H9 (cell line): ENCODE measurements around the gene SERPINE3. TPM values are rescaled to one million over a fixed set of nuclear protein-coding genes. Genes with fewer than 3 reads are reported as not detected.
A peak's percentile ranks its signal among the peaks of the same experiment; 100 is the strongest.

Source experiments
- DNase-seq: peaks from one replicate; pipeline ENCODE4 v3.0.0-alpha.2; 2017
- H2AFZ ChIP-seq: one replicate; pipeline ENCODE4 v1.6.1; 2013; ENCODE audit warnings: mild to moderate bottlenecking, low read length, control low read depth, moderate library complexity
- H2AK5ac ChIP-seq: 2 replicates; pipeline ENCODE4 v1.6.1; 2013; ENCODE audit warnings: low read length, control low read depth, mixed read lengths; ENCODE audit not compliant: insufficient read length
- H2BK120ac ChIP-seq: one replicate; pipeline ENCODE4 v1.6.1; 2013; ENCODE audit warnings: low read depth, mild to moderate bottlenecking, low read length, control low read depth, inconsistent platforms; ENCODE audit not compliant: poor library complexity, severe bottlenecking
- H2BK12ac ChIP-seq: 2 replicates; pipeline ENCODE4 v1.6.1; 2013; ENCODE audit warnings: low read length, control low read depth, mixed read lengths, low read depth; ENCODE audit not compliant: insufficient read length
- H2BK15ac ChIP-seq: 2 replicates; pipeline ENCODE4 v1.6.1; 2013; ENCODE audit warnings: low read depth, low read length, control low read depth
- H2BK20ac ChIP-seq: one replicate; pipeline ENCODE4 v1.6.1; 2013; ENCODE audit warnings: low read depth, mild to moderate bottlenecking, low read length, control low read depth, inconsistent platforms; ENCODE audit not compliant: poor library complexity, severe bottlenecking
- H2BK5ac ChIP-seq: 2 replicates; pipeline ENCODE4 v1.6.1; 2013; ENCODE audit warnings: low read length, control low read depth, mixed read lengths; ENCODE audit not compliant: insufficient read length
- H3K14ac ChIP-seq: 2 replicates; pipeline ENCODE4 v1.6.1; 2013; ENCODE audit warnings: low read length, control low read depth; ENCODE audit not compliant: insufficient read depth
- H3K18ac ChIP-seq: 2 replicates; pipeline ENCODE4 v1.6.1; 2013; ENCODE audit warnings: low read depth, mild to moderate bottlenecking, mixed read lengths, low read length, control low read depth; ENCODE audit not compliant: insufficient read length
- H3K23ac ChIP-seq: 2 replicates; pipeline ENCODE4 v1.6.1; 2013; ENCODE audit warnings: low read length, control low read depth, mixed read lengths, low read depth; ENCODE audit not compliant: insufficient read length
- H3K23me2 ChIP-seq: 2 replicates; pipeline ENCODE4 v1.6.1; 2013; ENCODE audit warnings: low read depth, mild to moderate bottlenecking, mixed read lengths, low read length, control low read depth; ENCODE audit not compliant: insufficient read length, poor library complexity, severe bottlenecking
- H3K27ac ChIP-seq: 2 replicates; pipeline ENCODE4 v1.5.1; 2013; ENCODE audit warnings: low read length, control low read depth, mixed read lengths, low read depth; ENCODE audit not compliant: insufficient read length
- H3K27me3 ChIP-seq: 2 replicates; pipeline ENCODE4 v1.6.1; 2013; ENCODE audit warnings: low read length, control low read depth, inconsistent platforms; ENCODE audit not compliant: insufficient read depth
- H3K4ac ChIP-seq: 2 replicates; pipeline ENCODE4 v1.6.1; 2013; ENCODE audit warnings: low read depth, mild to moderate bottlenecking, control low read depth, inconsistent platforms, low read length, moderate library complexity
- H3K4me1 ChIP-seq: 2 replicates; pipeline ENCODE4 v1.6.1; 2013; ENCODE audit warnings: low read length, control low read depth, inconsistent platforms; ENCODE audit not compliant: insufficient read depth
- H3K4me2 ChIP-seq: 2 replicates; pipeline ENCODE4 v1.6.1; 2013; ENCODE audit warnings: low read length, control low read depth, mixed read lengths; ENCODE audit not compliant: insufficient read length, insufficient read depth
- H3K56ac ChIP-seq: 2 replicates; pipeline ENCODE4 v1.6.1; 2013; ENCODE audit warnings: low read depth, mild to moderate bottlenecking, mixed read lengths, low read length, control low read depth; ENCODE audit not compliant: insufficient read length
- H3K79me1 ChIP-seq: 2 replicates; pipeline ENCODE4 v1.6.1; 2013; ENCODE audit warnings: low read depth, mild to moderate bottlenecking, moderate library complexity, low read length, control low read depth, inconsistent platforms; ENCODE audit not compliant: insufficient read depth, poor library complexity, severe bottlenecking
- H3K79me2 ChIP-seq: 2 replicates; pipeline ENCODE4 v1.6.1; 2013; ENCODE audit warnings: low read length, control low read depth, inconsistent platforms; ENCODE audit not compliant: insufficient read depth
- H3K9ac ChIP-seq: 2 replicates; pipeline ENCODE4 v1.6.1; 2013; ENCODE audit warnings: low read length, control low read depth, mixed read lengths; ENCODE audit not compliant: insufficient read length; ENCODE audit errors: extremely low read depth
- H3K9me3 ChIP-seq: one replicate; pipeline ENCODE4 v1.6.1; 2013; ENCODE audit warnings: low read depth, low read length, inconsistent platforms; ENCODE audit not compliant: control insufficient read depth
- H3T11ph ChIP-seq: one replicate; pipeline ENCODE4 v1.6.1; 2013; ENCODE audit warnings: mild to moderate bottlenecking, low read length, control low read depth, inconsistent platforms
- H4K20me1 ChIP-seq: one replicate; pipeline ENCODE4 v1.6.1; 2013; ENCODE audit not compliant: control insufficient read depth, insufficient read length, insufficient read depth
- H4K5ac ChIP-seq: 2 replicates; pipeline ENCODE4 v1.6.1; 2013; ENCODE audit warnings: low read depth, mild to moderate bottlenecking, mixed read lengths, low read length, control low read depth; ENCODE audit not compliant: insufficient read length
- H4K8ac ChIP-seq: replicated peaks from 2 replicates; pipeline ENCODE4 v1.6.1; 2013; ENCODE audit warnings: low read length, control low read depth, mixed read lengths, low read depth; ENCODE audit not compliant: insufficient read length
- H4K91ac ChIP-seq: 2 replicates; pipeline ENCODE4 v1.6.1; 2013; ENCODE audit warnings: low read depth, mild to moderate bottlenecking, moderate library complexity, mixed read lengths, low read length, control low read depth; ENCODE audit not compliant: insufficient read length
- H3K27ac Mint-ChIP-seq, 3 experiments: 2 replicates in 2 of 3; 3 replicates in 1 of 3; pipeline ENCODE4 v1.8.0; 2020 to 2021; ENCODE audit warnings: mixed read lengths in 3 of 3, mild to moderate bottlenecking in 1 of 3, moderate library complexity in 1 of 3
- H3K27me3 Mint-ChIP-seq: 2 replicates; pipeline ENCODE4 v1.8.0; 2021; ENCODE audit warnings: low read depth, mild to moderate bottlenecking, moderate library complexity, mixed read lengths
- H3K36me3 Mint-ChIP-seq, 3 experiments: 2 replicates in 2 of 3; 3 replicates in 1 of 3; pipeline ENCODE4 v1.8.0; 2020 to 2021; ENCODE audit warnings: low read depth in 3 of 3, mixed read lengths in 3 of 3; ENCODE audit not compliant: insufficient read depth in 1 of 3
- H3K4me1 Mint-ChIP-seq, 2 experiments: 2 replicates each; pipeline ENCODE4 v1.8.0; 2020; ENCODE audit warnings: mixed read lengths in 2 of 2
- H3K4me3 Mint-ChIP-seq, 2 experiments: 2 replicates in 1 of 2; 3 replicates in 1 of 2; pipeline ENCODE4 v1.8.0; 2020 to 2021; ENCODE audit warnings: mild to moderate bottlenecking in 2 of 2, mixed read lengths in 2 of 2, moderate library complexity in 1 of 2
- H3K9me3 Mint-ChIP-seq, 2 experiments: 2 replicates in 1 of 2; 3 replicates in 1 of 2; pipeline ENCODE4 v1.8.0; 2020; ENCODE audit warnings: mild to moderate bottlenecking in 2 of 2, mixed read lengths in 2 of 2, moderate library complexity in 1 of 2
- WGBS: extraction: QIAGEN DNeasy Blood & Tissue Kit; methylation state at CpG from one replicate; pipeline ENCODE4 v1.1.7; 2013; ENCODE audit warnings: missing lambda C conversion rate, low lambda C conversion rate, mixed read lengths; ENCODE audit not compliant: insufficient read length; ENCODE audit errors: extremely low coverage; 5-methylcytosine and 5-hydroxymethylcytosine counted together
- total RNA-seq: library from RNA; stranded (reverse); gene quantifications from 2 replicates; pipeline ENCODE4 v1.2.1, GENCODE V29; 2021
- TF ChIP-seq, protein P1 (sequence below): fragments of 200-600 bp; sonication (generic); conservative IDR thresholded peaks from 3 replicates; pipeline ENCODE4 v1.8.0; 2021; ENCODE audit warnings: antibody characterized with exemption, mild to moderate bottlenecking

The SERPINE3 gene
- total RNA-seq, 1 experiment from 2014 or later, result not detected

DNA sequence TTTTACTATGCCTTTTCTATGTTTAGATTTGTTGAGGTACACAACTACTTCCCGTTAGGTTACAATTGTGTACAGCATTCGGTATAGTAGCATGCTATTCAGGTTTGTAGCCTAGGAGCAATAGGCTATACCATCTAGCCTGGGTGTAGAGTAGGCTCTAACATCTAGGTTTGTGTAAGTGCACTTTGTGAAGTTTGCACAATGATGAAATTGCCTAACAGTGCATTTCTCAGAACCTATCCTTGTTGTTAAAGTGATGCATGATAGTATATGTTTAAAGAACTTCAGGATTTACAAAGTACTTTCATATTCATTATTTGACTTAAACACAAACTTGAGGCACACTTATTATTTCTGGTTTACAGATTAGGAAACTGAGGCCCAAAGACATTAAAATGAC, 11.5 kb upstream of the SERPINE3 start:
- no peaks in the 10 kb centered on the region for H3K36me3 Mint-ChIP-seq
- H3K4me3 Mint-ChIP-seq, result no peak overlapping the region
- Histone ChIP-seq H3K56ac (no peak overlapping the region), H3K79me1 (no peaks in the 10 kb centered on the region), H2BK12ac (no peak overlapping the region), H3K4ac (no peak overlapping the region), H3K4me1 (peaks cover 4% of the 10 kb centered on the region; the same call in 1 of the 2 replicates), H3K18ac (no peak overlapping the region), H3K9me3 (no peaks in the 10 kb centered on the region), H2BK20ac (no peak overlapping the region), H3K27ac (no peak overlapping the region), H3K27me3 (no peaks in the 10 kb centered on the region), H3K14ac (no peak overlapping the region), H3K9ac (no peak overlapping the region), H3K79me2 (no peaks in the 10 kb centered on the region), H2BK5ac (no peak overlapping the region), H2AFZ (no peak overlapping the region), H2AK5ac (no peak overlapping the region), H2BK15ac (no peak overlapping the region), H4K8ac (no peak overlapping the region), H4K91ac (no peak overlapping the region), H3K4me2 (no peak overlapping the region), H3T11ph (no peak overlapping the region), H3K23ac (no peak overlapping the region), H3K23me2 (no peaks in the 10 kb centered on the region), H4K20me1 (no peaks in the 10 kb centered on the region), H4K5ac (no peak overlapping the region), H2BK120ac (no peak overlapping the region)
- TF ChIP-seq, protein P1, sequence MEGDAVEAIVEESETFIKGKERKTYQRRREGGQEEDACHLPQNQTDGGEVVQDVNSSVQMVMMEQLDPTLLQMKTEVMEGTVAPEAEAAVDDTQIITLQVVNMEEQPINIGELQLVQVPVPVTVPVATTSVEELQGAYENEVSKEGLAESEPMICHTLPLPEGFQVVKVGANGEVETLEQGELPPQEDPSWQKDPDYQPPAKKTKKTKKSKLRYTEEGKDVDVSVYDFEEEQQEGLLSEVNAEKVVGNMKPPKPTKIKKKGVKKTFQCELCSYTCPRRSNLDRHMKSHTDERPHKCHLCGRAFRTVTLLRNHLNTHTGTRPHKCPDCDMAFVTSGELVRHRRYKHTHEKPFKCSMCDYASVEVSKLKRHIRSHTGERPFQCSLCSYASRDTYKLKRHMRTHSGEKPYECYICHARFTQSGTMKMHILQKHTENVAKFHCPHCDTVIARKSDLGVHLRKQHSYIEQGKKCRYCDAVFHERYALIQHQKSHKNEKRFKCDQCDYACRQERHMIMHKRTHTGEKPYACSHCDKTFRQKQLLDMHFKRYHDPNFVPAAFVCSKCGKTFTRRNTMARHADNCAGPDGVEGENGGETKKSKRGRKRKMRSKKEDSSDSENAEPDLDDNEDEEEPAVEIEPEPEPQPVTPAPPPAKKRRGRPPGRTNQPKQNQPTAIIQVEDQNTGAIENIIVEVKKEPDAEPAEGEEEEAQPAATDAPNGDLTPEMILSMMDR, result no peak
- no peaks in the 10 kb centered on the region for H3K27me3 Mint-ChIP-seq
- DNase-seq, result no peak
- H3K27ac Mint-ChIP-seq, result 0 out of 7 replicates have a peak overlapping the region, but pooled peaks of 1 of the 3 experiments have one; percentile 46
- H3K9me3 Mint-ChIP-seq, result no peaks in the 10 kb centered on the region
- no CpG with 5 or more reads among the region's 2 CpGs for WGBS
- peaks cover 40 to 52% of the 10 kb centered on the region in 2 experiments for H3K4me1 Mint-ChIP-seq
